Stimulated activated naive CD8-positive, alpha-beta T cell treated with anti-CD3 and anti-CD28 coated beads, Interleukin-15, Interleukin-2, amounts not matched to agents 100 U/mL and 50 U/mL, for 24 hours (primary cell): ENCODE results near the gene TMEM42.
A peak's percentile ranks its signal among the peaks of the same experiment; 100 is the strongest.

Source experiments
- ATAC-seq: fragments of 150-1000 bp; cut with Tn5 transposase; one replicate; pipeline ENCODE4 v1.10.0; 2021
- DNase-seq: peaks from one replicate; pipeline ENCODE4 v3.0.0; 2021

Gene TMEM42

DNA sequence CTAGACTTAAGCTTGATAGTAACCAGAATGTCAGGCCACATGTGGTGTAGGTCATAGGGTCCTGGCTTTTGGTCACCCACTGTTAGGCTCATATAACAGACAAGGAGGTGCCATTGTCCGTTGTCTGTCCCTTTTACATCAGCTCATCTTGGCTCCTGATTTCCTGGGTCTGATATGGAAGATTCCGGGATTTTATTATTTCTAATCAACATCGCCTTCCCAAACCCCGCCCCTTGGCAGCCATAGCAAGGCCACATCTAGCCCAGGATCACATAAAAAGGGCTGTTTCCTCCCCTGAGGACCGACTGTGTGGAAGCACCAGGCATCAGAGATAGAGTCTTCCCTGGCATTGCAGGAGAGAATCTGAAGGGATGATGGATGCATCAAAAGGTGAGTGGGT is 12.6 kb downstream of the TMEM42 start, which contains the start of gene TGM4:
TGM4 (plus strand) TSS at position 301 of the 400 bp plus-strand sequence; CDS start at position 372, 71 bp downstream.
- DNase-seq, result no peak
- ATAC-seq, result no peak

DNA sequence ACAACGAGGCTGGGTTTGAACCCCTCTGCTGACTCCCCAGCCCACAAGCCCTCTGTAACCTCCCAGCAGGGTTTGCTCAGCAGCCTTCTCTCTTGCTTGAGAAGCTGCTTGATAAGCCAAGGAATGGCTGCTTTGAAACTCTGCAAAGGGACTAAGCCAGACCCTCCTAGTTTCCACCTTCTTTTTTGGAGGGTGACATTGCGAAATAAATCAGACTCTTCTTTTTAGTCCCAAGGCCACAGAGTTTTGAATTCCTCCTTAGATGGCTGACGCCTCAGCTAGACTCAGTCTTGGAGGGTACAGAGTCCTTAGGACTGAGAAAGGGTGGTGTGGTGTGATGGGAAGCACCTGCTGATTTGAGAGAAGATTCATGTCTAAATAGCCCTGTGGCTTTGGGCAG is 13.9 kb downstream of the TMEM42 start:
- DNase-seq, result no peak
- ATAC-seq, result no peak

DNA sequence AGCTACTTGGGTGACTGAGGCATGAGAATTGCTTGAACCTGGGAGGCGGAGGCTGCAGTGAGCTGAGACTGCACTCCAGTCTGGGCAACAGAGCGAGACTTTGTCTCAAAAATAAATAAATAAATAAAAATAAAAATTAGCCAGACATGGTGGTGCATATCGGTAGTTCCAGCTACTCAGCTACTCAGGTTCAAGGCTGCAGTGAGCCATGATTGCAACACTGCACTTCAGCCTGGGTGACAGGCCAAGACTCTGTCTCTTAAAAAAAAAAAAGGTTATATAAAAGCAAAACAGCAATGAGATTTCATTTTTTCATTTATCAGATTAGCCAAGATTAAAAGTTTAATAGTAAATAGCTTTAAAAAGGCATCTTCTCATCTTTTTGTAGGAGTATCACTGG is 15.6 kb downstream of the TMEM42 start:
- DNase-seq (no peak), ATAC-seq (no peak)

DNA sequence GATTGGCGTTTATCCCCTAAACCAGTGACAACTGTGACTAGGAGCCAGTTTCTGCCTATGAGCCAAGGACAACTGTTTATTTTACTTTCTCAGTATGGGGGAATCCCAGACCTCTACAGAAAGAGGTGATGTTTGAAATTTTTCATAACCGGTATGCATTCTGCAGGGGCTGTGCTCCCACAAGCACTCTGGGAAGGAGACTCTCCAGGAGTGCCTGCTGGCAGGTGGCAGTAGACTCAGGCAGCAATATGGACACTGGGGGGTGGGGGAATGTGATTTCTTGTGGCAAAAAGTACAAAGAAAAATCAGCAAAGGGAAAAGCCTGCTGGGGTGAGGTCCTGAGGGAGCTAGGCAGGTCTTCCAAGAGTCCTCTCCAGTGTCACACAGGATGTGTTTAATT is 18.6 kb downstream of the TMEM42 start:
- ATAC-seq, result no peak

DNA sequence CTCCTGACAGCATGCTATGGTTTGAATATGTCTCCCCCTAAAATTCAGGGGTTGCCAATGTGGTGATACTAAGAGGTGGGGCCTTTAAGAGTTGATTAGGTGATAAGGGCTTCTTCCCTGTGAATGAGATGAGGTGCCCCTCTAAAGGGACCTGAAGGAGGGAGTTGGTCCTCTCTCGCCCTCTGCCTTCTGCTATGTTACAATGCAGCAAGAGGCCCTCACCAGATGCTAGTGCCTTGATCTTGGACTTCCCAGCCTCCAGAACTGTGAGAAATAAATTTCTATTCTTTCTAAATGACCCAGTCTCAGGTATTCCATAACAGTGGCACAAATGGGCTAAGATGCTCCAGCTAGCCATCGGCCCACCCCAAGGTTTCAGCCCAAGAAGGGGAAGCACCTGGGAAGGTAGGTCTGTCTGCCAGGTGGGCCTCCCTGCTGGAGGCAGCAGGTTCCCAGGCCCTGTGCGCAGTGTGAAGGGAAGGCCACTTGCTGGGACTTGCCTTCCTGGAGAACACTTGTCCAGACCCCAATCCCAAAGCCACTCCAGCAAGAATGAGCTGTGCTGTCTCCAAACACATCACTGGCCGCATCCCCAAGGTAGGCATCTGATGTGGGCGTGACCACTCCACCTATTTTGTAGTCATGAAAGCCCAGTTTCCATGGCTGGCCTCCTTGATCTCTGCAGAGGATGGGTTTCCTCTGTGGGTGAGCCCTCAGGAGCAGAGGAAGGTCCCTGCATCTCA is 21.7 kb downstream of the TMEM42 start:
- DNase-seq (no peak), ATAC-seq (no peak)

More for the DNA sequence above, 18.6 kb downstream of the TMEM42 start:
- DNase-seq, result no peak

DNA sequence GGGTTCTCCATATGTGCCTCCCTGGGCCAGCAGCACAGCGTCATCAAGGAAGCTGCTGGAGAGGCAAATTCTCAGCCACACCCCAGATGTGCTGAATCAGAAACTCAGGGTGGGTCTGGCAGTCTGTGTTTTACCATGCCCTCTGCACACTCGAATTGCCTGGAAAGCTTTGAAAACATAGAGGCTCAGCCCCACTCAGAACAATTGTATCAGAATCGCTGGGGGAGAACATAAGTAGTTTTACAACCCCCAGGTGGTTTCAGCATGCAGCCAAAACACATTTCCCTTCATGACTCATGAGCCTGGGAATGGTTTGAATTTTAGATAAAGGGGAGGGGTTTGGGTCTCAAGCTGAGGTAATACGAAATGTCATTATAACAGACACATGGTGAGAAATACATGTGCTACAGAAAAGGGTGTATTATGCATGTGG is 22.3 kb downstream of the TMEM42 start:
- DNase-seq (no peak), ATAC-seq (peak; percentile 14)

DNA sequence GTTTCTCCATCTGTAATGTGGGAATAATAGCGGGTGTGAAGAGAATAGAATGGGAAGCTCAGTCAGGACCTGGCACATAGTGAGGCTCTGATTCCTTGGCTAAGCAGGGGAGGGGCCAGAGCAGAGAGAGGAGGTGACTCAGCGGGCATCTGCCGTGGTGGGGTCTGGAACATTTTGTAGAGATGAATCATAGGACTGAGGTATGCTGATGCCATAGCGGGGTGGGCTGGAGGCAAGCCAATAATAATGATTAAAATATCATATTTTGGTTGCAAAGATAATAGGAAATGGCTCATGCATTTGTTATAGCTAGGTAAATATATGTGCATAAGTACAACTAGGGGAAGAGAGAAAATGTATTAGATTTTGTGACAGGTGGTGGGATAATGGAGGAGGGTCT is 23.9 kb downstream of the TMEM42 start:
- peak; percentile 55 for ATAC-seq
- no peak for DNase-seq

DNA sequence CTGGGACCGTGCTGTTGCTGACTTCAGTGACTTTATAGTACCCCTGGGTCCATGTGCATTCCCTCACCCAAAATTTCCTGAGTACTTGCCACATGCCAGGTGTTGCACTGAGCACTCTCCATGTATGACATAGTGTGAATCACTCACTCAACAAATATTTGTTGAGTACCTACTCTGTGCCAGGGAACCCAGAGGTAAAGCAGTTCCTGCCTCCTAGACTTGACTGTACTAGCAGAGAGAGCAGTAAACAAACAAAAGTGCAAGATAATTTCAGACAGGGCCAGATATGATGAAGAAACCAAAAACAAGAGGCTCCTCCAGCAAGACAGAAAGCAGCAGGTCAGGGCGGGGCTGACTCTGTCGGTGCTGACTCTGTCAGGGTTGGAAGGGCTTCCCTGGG is 24.8 kb downstream of the TMEM42 start:
- DNase-seq (no peak), ATAC-seq (no peak)

DNA sequence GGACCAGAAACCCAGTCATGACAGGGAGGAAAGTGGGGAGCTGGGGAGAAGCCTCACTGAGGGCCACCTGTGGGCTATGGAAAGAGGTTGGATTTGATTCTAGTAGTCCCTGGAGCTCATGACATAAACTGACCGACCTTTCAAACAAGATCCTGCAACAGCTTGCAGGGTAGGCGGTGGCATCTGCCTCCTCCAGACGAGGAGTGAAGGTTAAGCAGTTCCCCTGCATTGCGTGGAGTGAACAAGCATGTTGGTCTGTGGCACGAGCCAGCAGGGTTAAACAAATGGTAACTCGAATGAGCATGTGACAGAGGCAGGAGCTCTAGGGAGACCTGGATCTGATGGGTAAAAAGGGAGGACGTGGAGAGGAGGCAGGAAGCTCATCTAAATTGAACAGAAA is 25.4 kb downstream of the TMEM42 start:
- no peak for DNase-seq
- ATAC-seq, result no peak

DNA sequence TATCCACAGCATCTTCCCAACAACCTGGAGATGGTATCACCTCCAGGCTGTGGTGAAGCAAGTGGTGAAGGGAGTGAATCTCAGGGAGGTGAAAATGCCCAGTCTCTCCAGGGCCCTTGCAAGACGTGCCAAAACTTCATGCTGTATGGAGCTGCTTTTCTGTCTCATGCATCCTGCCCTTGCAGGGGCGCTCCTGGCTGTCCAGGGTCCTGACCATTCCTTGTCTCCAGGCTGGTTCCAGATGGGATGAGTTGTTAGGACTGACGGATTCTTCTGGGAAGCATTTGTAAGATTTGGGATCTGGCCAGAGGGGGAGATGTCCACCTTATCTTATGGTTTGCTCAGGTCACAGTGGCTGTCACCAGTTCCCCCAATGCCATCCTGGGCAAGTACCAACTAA is 28.5 kb downstream of the TMEM42 start:
- ATAC-seq (no peak), DNase-seq (no peak)

DNA sequence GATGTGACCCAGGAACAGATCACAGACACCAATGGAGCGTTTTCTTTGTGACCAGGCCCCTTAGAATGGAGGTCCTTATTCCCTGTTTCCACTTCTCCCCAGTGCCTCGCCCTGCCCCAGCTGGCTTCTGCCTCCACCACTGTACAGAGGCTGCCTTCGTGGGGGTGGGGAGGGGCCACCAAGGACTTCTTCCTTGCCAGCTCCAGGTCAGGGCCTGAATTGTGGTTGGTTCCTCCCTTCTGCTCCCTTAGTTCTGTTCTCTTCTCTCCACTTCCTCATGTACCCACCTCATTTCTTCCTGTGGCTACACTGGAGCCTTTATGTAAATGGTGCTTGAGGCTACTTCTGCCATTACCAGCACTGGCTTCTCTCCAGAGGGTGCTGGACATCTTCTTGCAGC is 29.1 kb downstream of the TMEM42 start:
- DNase-seq (no peak), ATAC-seq (no peak)

DNA sequence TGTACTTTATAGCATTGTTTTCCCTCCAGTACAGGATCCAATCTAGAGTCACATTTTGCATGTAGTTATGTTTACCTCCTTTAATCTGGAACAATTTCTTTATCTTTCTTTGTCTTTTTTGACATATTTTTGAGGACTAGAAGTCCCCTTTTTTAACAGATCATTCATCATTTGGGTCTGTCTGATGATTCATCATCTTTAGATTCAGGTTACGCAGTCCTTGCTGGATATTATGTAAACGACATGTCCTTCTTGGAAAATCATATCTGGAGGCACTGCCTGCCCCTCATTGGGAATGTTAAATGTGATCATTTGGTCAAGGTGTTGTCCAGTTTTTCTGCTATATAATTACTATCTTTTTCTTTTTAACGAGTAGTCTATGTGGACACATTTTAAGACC is 31.0 kb downstream of the TMEM42 start:
- no peak for DNase-seq
- ATAC-seq, result no peak

DNA sequence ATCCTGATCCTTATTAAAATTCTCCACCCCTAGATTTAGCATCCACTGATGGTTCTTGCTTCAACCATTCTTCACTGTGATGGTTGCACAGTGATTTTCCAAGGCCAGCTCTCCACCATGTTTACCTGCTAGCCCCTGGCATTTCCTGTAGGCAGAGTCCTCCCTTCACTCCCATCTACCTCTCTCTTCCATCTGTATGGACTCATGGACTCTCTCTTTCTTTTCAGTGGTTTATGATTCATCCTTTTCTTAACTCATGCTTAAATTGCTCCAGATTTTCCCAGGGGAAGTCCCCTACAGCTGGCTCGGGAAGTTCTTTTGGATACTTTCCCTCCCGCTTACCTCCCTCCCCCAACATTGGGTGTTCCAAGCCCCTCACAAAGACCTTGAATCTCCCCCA is 31.4 kb downstream of the TMEM42 start:
- DNase-seq, result no peak
- ATAC-seq, result no peak

DNA sequence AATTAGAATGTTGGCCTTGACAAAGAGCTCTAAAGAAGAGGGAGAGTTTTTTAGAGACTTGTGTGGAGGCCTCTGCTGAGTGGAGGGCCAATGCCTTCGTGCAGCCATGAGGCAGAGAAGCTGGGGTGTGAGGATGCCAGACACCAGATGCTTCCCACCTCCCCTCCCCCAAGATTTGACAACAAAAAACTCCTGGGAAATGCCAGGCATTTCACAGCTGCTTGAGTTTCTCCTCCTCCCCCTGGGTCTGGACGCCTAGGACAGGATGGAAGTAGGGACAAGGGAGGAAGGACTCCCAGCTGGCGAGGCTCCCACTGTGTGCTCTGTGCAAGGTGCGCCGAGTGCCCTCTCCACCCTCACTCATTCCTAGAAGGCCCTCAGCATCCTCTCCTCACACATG is 32.8 kb downstream of the TMEM42 start:
- no peak for ATAC-seq
- no peak for DNase-seq

DNA sequence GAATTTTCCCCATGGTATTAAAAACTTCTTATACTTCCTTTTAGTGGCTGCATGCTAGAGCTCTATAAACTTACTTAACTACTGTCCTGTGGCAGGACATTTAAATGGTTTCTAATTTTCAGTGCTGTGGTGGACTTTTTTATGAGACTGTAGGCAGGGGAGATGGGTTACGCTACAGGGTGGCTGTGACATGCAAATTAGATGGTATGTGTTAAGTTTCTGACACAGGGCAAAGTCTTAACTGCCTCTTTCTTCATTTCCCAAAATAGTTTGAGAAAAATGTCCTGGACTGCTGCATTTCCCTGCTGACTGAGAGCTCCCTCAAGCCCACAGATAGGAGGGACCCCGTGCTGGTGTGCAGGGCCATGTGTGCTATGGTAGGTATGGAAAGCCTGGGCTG is 34.7 kb downstream of the TMEM42 start:
- ATAC-seq, result no peak

DNA sequence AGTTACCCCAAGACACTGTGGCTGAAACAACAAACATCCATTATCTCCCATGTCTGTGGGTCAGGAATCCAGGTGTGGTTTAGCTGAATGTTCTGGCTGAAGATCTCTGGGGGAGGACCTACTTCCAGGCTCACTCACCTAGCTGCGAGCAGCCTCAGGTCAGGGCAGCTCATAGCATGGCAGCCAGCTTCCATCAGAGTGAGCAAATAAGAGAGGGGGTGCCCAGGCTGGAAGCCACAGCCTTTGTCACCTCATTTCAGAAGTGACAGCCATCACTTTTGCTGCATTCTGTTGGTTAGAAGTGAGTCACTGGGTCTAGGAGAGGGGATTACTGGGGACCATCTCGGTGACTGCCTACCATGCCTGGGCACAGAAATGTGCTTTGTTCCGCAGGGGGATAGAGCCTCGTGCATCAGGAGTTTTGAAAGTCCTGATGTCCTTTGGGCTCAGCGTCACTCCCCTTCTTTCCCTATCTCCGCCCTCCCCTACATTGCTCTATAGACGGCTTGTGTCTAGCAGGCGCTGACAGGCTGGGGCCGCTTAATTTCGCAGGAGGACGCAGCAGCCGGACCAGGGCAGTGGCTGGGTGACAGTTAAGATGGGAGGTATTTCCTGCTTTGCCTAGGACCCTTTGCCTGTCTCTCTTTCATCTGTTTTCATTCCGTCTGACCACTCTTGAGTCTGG is 38.1 kb downstream of the TMEM42 start:
- DNase-seq, result no peak
- ATAC-seq, result peak; percentile 40

More for the DNA sequence above, 34.7 kb downstream of the TMEM42 start:
- DNase-seq, result no peak

DNA sequence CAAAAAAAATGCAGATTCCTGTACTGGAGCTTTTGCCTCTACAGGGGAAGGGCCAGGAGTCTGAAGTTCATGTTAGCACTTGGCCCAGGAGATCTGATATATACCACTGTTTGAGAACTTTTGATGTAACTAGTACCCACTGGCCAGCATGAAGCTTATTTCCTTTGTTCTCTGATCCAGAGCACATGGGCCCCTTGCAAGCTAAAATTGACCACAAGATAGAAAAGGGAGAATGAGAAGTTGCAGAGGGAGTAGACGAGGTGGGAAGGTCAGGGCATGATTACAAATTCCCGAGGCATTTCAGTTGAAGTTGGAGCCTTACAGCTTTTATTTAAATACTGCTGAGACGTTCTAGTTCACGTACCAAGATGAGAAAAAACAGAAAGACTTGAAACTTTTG is 40.9 kb downstream of the TMEM42 start:
- no peak for ATAC-seq

DNA sequence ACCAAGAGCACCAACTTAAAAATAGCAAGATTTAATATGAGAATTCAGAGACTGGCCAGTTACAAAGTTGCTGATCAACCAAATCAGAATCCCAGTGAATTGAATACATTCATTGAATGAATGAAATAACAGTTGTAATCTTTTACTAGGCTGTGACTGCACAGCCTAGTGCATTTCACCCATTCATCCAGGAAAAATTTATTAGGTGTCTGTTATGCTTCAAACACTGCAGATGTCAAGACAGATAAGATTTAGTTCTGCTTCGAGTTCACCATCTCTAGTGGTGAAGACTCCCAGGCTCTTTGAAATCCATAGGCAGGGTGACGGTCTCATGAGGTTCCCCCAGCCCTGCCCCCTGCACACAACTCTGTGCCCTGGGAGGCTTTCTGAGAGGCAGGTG is 41.6 kb downstream of the TMEM42 start:
- ATAC-seq, result no peak
- no peak for DNase-seq

More for the DNA sequence above, 40.9 kb downstream of the TMEM42 start:
- no peak for DNase-seq

DNA sequence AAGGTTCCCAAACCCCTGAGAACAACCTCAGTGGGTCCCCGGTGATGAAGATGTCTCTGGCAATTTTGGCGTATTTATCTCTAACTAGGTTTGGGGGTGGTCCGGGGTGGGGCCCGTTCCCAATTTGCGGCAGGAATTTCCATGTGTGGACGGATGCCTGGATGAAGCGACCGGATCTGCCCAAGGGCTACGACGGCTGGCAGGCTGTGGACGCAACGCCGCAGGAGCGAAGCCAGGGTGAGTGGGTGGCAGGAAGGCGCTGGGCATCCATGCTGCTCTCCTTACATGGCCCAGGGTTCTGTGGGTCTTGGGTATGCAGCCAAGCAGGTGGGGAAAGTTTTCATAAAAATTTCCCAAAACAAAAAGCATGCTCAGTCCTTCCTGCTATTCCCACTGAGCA is 42.0 kb downstream of the TMEM42 start:
- ATAC-seq, result no peak
- no peak for DNase-seq

DNA sequence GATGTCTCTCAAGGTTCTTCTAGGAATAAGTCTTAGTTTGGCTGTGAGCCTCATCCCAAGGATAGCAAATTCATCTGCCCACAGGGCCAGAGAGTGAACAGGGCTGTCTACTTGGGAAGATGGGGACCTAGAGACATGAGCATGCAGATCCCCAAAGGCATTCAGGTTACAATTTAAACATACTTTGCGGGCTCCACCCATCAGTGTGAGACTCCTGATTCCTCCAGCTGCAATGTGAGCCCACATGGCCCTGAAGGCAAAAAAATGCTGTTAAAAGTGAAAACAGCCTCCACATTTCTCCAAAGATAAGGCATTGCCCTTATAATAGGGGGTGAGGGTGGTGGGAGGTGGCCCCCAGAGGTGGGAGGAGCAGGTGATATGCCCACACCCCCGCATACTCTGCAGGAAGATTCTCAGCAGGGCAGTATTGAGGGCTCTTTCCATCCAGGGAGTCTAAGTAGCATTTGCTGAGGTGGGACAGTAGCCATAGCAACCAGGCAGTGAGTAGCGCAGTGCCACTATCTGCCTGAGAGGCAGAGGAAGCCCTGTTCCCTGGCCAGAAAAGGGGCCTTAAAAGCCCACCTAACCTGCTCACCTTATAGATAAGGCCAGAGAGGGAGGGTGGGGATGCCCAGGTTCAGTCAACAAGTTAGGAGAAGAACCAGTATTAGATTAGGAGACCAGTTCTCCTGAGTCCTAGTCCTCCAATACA is 43.9 kb downstream of the TMEM42 start:
- no peak for DNase-seq
- ATAC-seq, result no peak

DNA sequence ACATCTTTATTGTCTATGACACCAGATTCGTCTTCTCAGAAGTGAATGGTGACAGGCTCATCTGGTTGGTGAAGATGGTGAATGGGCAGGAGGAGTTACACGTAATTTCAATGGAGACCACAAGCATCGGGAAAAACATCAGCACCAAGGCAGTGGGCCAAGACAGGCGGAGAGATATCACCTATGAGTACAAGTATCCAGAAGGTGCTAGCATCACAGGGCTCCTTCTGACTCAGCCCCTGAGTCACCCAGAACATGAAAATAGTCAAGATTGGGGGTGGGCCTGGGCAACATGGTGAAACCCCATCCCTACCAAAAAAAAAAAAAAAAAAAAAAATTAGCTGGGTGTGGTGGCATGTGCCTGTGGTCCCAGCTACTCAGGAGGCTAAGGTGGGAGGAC is 45.3 kb downstream of the TMEM42 start:
- ATAC-seq (peak; percentile 70), DNase-seq (no peak)

DNA sequence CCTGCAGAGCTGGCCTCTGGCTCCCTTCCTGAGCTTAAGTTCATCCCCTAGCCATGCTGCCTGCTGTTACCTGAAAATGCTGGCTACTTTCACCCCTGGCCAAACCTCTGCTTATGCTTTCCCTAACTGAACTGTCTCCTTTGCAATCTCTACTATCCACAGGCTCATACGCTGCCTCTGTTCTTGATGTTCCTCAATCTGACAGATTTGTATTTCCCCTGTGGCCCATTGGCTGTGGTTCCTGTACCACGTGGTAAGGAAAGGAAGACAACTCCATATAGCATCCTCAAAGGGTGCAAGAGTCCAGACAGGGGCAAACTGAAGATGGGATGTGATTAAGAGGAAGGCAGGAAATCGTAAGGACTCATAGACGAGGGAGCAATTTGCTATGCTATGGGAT is 45.9 kb downstream of the TMEM42 start:
- no peak for ATAC-seq

DNA sequence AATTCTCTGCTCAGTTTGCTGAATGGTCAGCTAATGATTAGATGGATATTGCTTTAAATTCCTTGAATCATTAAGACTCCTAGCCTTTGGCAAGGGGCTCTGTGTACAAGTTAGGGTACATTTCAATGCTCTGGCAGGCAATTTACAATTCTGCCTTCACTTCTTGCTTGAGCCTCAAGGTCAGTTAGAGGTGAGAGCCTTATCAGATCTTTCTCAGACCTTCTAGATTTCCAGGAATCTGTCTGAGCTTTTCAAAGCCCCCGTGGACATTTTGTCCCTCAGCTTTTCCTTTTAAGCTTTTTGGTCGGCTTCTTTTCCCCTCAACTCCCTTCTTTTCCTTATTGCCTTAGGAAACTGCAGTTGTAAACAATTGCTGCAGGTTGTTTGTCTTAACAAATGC is 47.4 kb downstream of the TMEM42 start:
- DNase-seq (no peak), ATAC-seq (no peak)

More for the DNA sequence above, 45.9 kb downstream of the TMEM42 start:
- no peak for DNase-seq
